ENCODE measurements around the gene MBD3L4.
A peak's percentile ranks its signal among the peaks of the same experiment; 100 is the strongest.
"Not testable (repeated sequence)": the region's sequence is repeated elsewhere in the genome, so short reads cannot be mapped to it uniquely, and the experiment has no call there.

Gene MBD3L4

DNA sequence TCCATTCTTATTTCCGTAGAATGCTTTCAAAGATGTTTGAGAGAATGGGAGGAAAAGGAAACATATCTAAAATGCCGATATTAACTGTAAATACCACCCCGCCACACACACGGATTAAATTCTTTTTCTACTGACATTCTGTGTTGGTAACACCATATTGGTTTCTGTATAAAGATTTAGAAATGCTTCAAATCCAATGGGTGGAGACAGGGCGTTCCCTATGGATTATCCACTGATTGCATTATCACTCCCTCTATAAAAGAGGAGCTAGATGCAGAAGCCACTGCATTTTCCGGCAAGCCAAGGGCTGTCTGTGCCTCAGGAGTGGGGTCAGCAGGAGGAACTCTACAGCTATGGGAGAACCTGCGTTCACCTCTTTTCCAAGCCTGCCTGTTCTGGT lies 9.0 kb upstream of the MBD3L4 start, which contains the start of gene MBD3L2:
MBD3L2 (plus strand) TSS at position 301 of the 400 bp plus-strand sequence; CDS start at position 354, 53 bp downstream.
- not testable (repeated sequence) for DNase-seq (ENCODE audit: low read depth)

DNA sequence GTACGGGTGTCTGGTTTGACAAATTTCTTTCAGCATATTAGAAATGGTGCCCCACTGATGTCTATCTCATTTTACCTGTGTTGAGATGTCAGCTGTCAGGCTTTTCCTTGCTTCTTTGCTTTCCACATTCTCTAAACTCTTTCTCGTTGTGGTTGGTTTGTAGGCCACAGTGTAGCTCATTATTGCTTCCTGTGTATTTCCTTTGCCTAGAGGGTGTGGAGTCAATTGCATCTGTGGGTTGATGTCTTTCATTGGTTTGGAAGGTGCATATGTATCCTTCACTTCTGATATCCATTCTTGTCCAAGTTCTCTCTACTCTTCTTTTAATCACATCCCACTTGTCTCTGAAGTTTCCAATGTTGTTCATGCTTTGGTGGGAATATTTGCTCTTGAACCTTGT lies 1.6 kb upstream of the MBD3L4 start:
- not testable (repeated sequence) for DNase-seq (ENCODE audit: low read depth)

DNA sequence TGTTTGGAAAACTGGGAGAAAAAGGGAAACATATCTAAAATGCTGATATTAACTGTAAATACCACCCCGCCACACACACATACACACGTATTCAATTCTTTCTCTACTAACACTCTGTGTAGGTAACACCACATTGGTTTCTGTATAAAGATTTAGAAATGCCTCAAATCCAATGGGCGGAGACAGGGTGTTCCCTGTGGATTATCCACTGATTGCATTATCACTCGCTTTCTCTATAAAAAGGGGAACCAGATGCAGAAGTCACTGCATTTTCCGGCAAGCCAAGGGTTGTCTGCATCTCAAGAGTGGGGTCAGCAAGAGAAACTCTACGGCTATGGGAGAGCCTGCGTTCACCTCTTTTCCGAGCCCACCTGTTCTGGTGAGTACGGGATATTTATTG lies 9.7 kb downstream of the MBD3L4 start, which contains the start of gene MBD3L5:
MBD3L5 (plus strand) TSS at position 301 of the 400 bp plus-strand sequence; CDS start at position 335, 34 bp downstream.
- not testable (repeated sequence) for DNase-seq (ENCODE audit: low read depth)

DNA sequence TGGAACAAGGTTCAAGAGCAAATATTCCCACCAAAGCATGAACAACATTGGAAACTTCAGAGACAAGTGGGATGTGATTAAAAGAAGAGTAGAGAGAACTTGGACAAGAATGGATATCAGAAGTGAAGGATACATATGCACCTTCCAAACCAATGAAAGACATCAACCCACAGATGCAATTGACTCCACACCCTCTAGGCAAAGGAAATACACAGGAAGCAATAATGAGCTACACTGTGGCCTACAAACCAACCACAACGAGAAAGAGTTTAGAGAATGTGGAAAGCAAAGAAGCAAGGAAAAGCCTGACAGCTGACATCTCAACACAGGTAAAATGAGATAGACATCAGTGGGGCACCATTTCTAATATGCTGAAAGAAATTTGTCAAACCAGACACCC lies 11.2 kb downstream of the MBD3L4 start:
- DNase-seq (ENCODE audit: low read depth), result not testable (repeated sequence)

DNA sequence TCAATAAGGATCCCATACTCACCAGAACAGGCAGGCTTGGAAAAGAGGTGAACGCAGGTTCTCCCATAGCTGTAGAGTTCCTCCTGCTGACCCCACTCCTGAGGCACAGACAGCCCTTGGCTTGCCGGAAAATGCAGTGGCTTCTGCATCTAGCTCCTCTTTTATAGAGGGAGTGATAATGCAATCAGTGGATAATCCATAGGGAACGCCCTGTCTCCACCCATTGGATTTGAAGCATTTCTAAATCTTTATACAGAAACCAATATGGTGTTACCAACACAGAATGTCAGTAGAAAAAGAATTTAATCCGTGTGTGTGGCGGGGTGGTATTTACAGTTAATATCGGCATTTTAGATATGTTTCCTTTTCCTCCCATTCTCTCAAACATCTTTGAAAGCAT lies 18.6 kb downstream of the MBD3L4 start, which contains the start of gene MBD3L2B:
MBD3L2B (minus strand) TSS at position 101 of the 400 bp plus-strand sequence; CDS start at position 67, 34 bp downstream.
- DNase-seq (ENCODE audit: low read depth), result not testable (repeated sequence)

DNA sequence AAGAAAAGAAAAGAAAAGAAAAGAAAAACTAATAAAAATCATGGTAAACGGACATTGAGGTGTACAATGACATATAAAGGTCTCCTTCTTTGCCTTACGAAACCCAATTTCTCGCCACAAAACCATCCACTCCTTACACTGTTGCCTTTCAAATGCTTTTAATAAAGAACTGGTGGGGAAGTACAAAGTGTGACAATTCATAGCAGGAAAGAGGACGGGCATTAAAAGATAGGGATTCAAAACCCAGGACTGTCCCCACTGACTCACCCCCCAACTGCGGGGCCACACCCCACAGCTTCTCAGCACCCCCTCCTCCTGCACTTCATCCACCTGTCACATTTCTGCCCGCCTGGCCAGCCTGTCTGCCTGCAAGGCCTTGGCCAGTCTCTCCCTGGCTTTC lies 21.2 kb downstream of the MBD3L4 start:
- DNase-seq (ENCODE audit: low read depth), result no peak

DNA sequence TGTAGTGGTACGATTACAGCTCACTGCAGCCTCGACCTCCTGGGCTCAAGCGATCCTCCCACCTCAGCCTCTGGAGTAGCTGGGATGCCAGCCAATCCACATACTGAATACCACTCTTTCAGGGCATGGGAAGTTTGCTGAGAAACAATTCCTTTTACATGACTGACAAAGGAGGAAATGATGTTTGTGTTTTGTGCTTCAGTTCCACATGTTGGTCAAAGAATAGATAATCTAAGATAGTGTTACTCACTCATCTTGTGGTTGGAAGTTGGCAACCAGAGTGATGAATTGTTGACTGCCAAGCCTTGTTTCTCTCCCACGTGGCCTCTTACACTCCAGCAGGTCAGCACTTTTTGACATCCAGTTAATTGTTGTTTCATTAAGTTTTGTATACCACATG lies 26.3 kb downstream of the MBD3L4 start:
- DNase-seq (ENCODE audit: low read depth), result no peak

DNA sequence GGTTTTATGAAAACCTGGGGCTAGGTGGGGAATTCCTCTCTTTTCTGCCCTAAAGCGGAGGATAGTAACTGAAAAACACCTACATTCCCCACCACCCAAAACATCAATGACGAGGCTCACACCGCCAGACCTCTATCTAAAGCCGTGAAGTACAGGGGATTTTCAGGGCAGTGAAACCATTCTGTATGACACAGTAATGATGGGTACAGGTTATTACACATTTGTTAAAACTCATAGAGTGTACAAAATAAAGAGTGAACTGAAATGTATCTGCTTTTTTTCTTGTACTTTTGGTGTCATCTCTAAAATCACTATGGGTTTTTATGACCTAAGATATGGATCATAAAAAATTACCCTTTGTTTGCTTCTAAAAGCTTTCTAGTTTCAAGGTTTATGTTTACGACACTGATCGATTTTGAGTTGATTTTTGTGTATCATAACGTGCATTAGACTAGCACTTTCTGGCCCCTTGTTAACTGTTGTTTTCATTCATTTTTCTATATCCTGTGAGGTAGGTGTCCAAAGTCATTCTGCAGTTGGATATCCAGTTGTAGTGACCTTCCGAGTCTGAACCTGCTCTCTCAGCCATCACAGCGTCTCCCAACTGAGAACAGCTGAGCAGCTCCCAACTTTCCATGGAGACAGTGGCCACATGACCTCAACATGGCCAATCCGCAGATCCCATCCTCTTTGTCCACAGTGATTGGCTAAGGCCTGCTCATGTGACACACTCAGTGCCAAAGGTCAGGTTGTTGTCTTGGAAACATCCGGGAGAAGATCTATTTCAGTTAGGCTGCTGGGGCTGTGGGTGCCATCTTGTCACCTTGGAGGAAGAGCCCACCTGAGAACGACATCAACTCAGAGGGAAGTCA lies 29.0 kb downstream of the MBD3L4 start:
- DNase-seq (ENCODE audit: low read depth), result no peak

DNA sequence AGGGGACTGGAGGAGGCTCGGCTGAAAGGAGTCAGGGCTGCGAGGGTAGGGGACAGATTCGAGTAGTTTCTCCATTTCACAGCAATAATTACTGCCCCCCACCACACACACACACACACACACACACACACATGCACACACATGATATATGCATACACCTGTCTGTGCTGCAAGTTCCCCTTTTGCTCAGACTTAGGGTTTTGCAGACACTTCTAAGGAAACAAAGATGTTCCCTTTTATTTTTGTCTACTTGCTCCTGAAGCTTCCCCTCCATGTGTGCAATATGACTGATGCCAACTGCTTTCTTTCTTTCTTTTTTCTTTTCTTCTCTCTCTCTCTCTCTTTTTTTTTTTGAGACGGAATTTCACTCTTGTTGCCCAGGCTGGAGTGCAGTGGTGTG lies 32.1 kb downstream of the MBD3L4 start:
- DNase-seq (ENCODE audit: low read depth), result no peak

DNA sequence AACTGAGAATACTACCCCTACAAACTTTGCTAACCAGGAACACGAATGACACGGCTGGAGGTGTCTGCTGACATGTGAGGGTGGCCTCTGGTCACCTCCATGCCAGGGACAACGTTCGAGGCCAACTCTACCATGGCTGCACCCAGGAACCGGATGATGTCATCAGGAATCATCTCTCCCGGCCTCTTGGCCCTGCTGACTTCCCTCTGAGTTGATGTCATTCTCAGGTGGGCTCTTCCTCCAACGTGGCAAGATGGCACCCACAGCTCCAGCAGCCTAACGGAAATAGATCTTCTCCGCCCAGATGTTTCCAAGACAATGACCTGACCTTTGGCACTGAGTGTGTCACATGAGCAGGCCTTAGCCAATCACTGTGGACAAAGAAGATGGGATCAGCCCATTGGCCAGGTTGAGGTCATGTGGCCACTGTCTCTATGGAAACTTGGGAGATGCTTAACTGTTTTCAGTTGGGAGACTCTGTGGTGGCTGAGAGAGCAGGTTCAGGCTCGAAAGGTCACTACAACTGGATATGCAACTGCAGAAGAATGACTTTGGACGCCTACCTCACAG lies 33.8 kb downstream of the MBD3L4 start:
- no peak for DNase-seq (ENCODE audit: low read depth)

DNA sequence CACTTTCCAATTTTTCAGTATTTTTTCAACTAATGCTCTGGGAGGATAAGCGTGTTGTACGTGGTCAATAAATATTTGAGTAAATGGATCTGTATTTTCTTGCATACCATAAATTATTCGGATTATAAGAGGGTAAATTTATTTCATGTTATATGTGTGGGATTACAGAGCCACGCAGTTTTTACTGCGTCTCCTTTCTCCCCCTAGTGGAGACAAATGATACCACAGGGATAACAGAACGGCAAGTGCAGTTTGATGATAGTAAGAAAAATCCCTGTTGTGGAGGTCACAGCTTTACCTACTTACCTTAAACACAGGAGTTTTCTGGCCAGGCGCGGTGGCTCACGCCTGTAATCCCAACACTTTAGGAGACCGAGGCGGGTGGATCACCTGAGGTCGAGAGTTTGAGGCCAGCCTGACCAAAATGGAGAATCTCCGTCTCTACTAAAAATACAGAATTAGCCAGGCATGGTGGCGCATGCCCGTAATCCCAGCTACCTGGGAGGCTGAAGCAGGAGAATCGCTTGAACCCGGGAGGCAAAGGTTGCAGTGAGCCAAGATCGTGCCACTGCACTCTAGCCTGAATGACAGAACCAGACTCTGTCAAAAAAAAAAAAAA lies 35.6 kb downstream of the MBD3L4 start:
- DNase-seq (ENCODE audit: low read depth), result no peak

DNA sequence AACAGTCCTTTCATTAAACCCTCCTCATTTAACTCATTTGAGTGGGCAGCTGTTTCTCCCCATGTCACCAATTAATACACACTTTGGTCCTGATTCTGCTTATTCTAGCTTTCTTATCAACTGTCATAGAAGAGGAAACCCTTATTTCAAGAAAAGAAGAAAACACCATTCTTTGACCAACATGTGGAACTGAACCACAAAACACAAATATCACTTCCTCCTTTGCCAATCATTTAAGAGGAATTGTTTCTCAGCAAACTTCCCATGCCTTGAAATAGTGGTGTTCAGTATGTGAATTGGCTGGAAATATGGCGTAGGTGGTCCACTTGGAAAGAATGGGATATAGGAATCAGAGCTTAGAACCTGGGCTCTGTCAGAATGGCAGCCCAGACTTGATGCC lies 39.2 kb downstream of the MBD3L4 start:
- DNase-seq (ENCODE audit: low read depth), result no peak

DNA sequence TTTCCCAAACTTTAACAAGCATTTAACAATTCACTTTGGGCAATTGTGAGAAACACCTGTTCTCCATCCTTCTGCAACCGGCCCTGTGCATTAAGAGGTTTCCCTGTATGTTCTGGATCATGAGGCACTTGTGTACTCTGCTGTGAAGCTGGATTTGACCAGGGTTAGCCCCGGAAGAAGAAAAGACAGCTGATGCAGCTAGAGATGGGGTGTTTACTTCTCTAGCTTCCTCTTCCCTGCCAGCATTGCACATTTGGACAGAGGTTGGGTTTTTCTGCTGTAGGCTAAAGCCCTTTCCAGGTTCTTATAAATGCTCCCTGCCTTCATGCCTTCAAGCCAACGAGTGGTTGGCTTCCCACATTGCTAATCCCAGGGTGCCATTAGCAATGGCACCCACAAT lies 39.6 kb downstream of the MBD3L4 start:
- DNase-seq (ENCODE audit: low read depth), result no peak

DNA sequence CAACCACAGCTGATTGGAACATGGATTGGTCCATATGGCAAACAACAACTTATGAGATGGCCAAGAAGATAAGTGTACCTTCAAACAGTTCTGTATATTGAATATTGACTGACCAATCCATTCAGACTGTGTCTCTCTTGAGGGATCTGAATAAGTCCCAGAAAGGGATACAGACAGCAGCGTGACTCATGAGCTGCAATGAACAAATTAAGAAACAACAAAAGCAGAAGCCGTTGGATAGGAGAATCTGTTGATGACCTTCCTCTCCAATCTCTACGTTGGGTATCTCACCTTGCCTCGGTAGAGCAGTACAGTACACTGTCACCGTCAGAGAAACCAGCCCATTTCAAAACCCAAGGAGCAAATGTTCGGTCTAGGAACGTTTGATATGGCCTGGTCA lies 40.0 kb downstream of the MBD3L4 start:
- no peak for DNase-seq (ENCODE audit: low read depth)

DNA sequence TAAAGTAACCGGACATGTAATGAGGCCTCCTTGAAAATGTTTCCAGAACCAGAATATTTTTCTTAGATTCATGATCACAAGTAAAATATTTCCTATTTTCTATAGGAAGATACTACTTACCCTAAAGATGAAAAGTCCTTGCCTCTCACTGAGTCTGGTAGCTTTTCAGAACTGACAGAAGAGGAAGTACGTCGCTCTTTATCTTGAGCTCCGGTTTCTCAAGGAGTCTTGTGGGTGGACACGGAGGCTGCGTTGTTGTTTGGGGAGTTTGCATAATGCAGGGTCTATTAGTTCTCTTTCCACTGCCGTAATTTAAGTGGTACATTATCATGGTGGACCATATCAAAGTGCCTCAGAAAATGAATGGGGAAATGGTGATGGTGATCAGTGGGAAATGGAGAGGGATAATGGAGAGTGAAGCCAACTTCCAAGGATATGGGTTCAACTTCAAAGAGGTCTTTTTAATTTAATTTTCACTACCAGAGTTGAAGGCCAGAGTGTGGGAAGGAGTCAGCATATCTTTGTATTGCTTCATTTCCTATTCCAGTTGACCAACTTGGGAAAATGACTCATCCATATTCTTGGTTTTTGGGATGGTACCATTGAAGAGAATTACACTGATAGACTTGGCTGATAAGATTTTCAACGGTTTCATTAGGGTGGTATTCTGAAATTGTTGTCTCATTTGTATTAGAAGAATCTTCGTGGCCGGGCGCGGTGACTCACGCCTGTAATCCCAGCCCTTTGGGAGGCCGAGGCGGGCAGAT lies 42.1 kb downstream of the MBD3L4 start:
- DNase-seq (ENCODE audit: low read depth), result peak; percentile 54

DNA sequence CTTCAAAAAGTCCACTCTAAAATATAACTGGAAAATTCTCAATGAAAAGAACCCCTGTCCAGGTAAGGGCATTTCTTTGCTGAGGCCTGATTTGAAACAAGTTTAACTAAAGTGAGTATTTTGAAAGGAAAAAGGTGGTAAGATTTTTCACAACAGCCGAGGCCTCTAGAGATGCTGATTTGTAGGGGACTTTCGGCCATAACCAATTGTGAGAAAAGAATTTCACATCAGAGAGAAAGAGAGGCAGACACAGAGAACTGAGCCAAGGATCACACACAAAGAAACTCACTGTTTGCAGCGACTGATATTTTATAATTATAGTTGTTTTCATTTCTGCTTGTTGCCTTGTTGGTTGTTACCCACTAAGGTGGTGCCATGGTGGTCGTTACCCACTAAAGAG lies 43.2 kb downstream of the MBD3L4 start:
- DNase-seq (ENCODE audit: low read depth), result no peak

DNA sequence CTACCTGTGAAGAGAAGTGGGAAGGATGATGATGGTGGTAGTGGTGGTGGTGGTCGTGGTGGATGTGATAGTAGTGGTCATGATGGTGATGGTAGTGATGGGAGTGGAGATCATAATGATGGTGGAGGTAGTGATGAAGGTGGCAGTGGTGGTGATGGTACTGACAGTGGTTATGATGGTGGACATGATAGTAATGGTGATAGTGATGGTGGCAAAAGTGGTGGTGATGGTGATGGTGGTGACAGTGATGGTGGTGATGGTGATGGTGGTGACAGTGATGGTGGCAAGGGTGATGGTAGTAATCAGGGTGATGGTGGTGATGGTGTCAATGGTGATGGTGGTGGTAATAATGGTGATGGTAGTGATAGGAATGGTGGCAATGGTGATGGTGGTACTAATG lies 44.9 kb downstream of the MBD3L4 start:
- no peak for DNase-seq (ENCODE audit: low read depth)

DNA sequence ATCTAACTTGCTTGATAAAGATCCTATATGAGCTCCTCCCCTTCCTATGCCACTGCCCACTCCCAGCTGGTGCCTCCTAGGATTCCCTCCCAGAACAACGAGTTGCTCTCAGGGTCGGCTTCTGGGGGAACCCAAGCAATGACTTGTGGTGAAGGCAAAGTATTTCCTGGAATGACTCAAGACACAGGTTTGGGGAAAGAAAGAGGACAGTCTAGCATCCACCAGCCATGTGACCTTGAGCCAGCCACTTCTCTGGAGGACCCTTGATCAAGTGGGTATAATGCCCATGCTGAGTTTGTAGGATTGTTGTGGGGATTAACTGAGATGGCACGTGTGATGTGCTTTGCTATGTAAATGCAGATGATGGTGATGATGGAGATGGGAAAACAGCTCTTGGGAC lies 51.7 kb downstream of the MBD3L4 start:
- no peak for DNase-seq (ENCODE audit: low read depth)

DNA sequence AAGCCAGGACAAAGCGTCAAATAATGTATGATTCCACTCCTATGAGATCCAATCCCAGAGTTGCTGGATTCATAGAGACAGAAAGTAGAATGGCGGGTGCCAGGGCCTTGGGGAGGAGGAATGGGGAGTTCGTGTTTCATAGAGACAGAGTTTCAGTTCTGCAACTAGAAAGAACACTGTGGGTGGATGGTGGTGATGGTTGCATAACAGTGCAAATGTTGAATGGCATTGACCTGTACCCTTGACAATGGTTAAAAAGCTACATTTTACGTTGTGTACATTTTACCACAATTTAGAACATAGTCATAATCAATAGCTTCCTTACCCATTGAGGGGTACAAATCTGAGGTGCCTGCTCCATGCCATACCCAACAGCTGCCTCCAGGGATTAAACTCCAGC lies 52.1 kb downstream of the MBD3L4 start:
- no peak for DNase-seq (ENCODE audit: low read depth)
